K562 (cell line): ENCODE data around the gene TTC28.

Experiments
- CREM ChIP-seq: IDR thresholded peaks from 2 replicates; pipeline ENCODE4 v1.6.1; 2014; ENCODE audit warnings: antibody characterized with exemption, low read depth
- ILK ChIP-seq: fragments of 450-650 bp; IDR thresholded peaks from 2 replicates; pipeline ENCODE4 v1.6.1; 2016; ENCODE audit warnings: missing genetic modification characterization, low read depth, mild to moderate bottlenecking, missing compliant biosample characterization, moderate library complexity, borderline replicate concordance
- MAFK ChIP-seq: IDR thresholded peaks from 2 replicates; pipeline ENCODE4 v1.6.1; 2011; ENCODE audit warnings: low read length, improper control_type of control experiment
- TCF7L2 ChIP-seq: fragments of 150-350 bp; IDR thresholded peaks from 2 replicates; pipeline ENCODE4 v1.6.1; 2016; ENCODE audit warnings: low read depth, mild to moderate bottlenecking, low read length, moderate library complexity
- YY1 ChIP-seq, 3 experiments: IDR thresholded peaks; 2 replicates each; pipeline ENCODE4 v1.6.1; 2011; ENCODE audit warnings: low read length in 2 of 3, mild to moderate bottlenecking in 2 of 3, moderate library complexity in 2 of 3, borderline replicate concordance in 1 of 3, control low read depth in 1 of 3, low read depth in 1 of 3; ENCODE audit not compliant: insufficient read depth in 3 of 3, insufficient replicate concordance in 2 of 3, control insufficient read depth in 1 of 3, insufficient read length in 1 of 3; ENCODE audit errors: extremely low read depth in 1 of 3
- ZNF3 ChIP-seq: fragments of 250-450 bp; sonication (Bioruptor Pico); IDR thresholded peaks from 2 replicates; pipeline ENCODE4 v1.5.0; 2021; ENCODE audit warnings: mild to moderate bottlenecking, moderate library complexity
- TF ChIP-seq, protein P1 (sequence below), 2 experiments: fragments of 450-650 bp in 1 of 2; sonication (generic) in 1 of 2; formaldehyde crosslinking; conservative IDR thresholded peaks; 2 replicates each; pipeline versions ENCODE4 v1.4.0 to v1.8.1; 2020 to 2022; ENCODE audit warnings: mild to moderate bottlenecking in 1 of 2, missing genetic modification reagents in 1 of 2
- TF ChIP-seq, protein P2 (sequence below): sonication (generic); formaldehyde crosslinking; IDR thresholded peaks from 2 replicates; pipeline ENCODE4 v1.8.1; 2023; ENCODE audit warnings: missing genetic modification reagents, mild to moderate bottlenecking, borderline replicate concordance
- TF ChIP-seq, protein P3 (sequence below): IDR thresholded peaks from 2 replicates; pipeline ENCODE4 v1.6.1; 2016; ENCODE audit warnings: missing genetic modification characterization, missing compliant biosample characterization
- TF ChIP-seq, protein P4 (sequence below), 2 experiments: fragments of 200-800 bp in 1 of 2; sonication (Bioruptor generic) in 1 of 2; sonication (generic) in 1 of 2; formaldehyde crosslinking in 1 of 2; IDR thresholded peaks in 1 of 2; conservative IDR thresholded peaks in 1 of 2; 2 replicates each; pipeline versions ENCODE4 v1.5.0 to v1.6.1; 2016 to 2020; ENCODE audit warnings: missing compliant biosample characterization in 1 of 2, missing genetic modification characterization in 1 of 2, missing genetic modification reagents in 1 of 2
- TF ChIP-seq, protein P5 (sequence below): sonication (generic); formaldehyde crosslinking; IDR thresholded peaks from 2 replicates; pipeline ENCODE4 v1.8.0; 2023; ENCODE audit warnings: missing genetic modification reagents, mild to moderate bottlenecking, borderline replicate concordance

DNA sequence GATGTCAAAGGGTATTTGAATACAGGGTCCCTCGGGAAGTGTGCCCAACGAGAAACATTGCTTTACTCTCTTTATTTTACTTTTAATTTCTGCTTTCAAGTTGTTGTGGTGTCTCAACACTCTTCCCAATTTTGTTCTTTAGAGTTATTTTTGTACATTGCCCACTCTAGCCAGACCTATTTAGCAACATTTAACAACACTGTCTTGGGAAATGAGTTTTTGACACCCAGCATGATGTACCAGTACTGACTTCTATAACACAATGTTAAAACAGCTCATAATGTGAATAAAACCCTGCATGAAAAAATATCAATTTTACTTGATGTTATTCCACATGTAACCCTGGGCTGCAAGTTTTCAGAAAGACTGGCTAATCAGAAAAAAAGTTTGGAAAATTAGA, 410.4 kb downstream of the TTC28 start:
- TF ChIP-seq, protein P1, sequence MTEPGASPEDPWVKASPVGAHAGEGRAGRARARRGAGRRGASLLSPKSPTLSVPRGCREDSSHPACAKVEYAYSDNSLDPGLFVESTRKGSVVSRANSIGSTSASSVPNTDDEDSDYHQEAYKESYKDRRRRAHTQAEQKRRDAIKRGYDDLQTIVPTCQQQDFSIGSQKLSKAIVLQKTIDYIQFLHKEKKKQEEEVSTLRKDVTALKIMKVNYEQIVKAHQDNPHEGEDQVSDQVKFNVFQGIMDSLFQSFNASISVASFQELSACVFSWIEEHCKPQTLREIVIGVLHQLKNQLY (CRISPR knock-in tag; conservative IDR thresholded peaks at IDR 0.05), result no peak
- TF ChIP-seq, protein P2, sequence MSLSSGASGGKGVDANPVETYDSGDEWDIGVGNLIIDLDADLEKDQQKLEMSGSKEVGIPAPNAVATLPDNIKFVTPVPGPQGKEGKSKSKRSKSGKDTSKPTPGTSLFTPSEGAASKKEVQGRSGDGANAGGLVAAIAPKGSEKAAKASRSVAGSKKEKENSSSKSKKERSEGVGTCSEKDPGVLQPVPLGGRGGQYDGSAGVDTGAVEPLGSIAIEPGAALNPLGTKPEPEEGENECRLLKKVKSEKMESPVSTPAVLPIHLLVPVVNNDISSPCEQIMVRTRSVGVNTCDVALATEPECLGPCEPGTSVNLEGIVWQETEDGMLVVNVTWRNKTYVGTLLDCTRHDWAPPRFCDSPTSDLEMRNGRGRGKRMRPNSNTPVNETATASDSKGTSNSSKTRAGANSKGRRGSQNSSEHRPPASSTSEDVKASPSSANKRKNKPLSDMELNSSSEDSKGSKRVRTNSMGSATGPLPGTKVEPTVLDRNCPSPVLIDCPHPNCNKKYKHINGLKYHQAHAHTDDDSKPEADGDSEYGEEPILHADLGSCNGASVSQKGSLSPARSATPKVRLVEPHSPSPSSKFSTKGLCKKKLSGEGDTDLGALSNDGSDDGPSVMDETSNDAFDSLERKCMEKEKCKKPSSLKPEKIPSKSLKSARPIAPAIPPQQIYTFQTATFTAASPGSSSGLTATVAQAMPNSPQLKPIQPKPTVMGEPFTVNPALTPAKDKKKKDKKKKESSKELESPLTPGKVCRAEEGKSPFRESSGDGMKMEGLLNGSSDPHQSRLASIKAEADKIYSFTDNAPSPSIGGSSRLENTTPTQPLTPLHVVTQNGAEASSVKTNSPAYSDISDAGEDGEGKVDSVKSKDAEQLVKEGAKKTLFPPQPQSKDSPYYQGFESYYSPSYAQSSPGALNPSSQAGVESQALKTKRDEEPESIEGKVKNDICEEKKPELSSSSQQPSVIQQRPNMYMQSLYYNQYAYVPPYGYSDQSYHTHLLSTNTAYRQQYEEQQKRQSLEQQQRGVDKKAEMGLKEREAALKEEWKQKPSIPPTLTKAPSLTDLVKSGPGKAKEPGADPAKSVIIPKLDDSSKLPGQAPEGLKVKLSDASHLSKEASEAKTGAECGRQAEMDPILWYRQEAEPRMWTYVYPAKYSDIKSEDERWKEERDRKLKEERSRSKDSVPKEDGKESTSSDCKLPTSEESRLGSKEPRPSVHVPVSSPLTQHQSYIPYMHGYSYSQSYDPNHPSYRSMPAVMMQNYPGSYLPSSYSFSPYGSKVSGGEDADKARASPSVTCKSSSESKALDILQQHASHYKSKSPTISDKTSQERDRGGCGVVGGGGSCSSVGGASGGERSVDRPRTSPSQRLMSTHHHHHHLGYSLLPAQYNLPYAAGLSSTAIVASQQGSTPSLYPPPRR (CRISPR knock-in tag), result no peak
- TF ChIP-seq YY1 (IDR thresholded peaks at IDR 0.05; ENCODE audit: borderline replicate concordance in 1 of 3, control insufficient read depth in 1 of 3, extremely low read depth in 1 of 3, insufficient read depth in 3 of 3, insufficient read length in 1 of 3, insufficient replicate concordance in 2 of 3, low read depth in 1 of 3, low read length in 2 of 3) (no peak), MAFK (no peak), ILK (tag) (no peak), CREM (no peak), ZNF3 (CRISPR knock-in tag) (no peak), TCF7L2 (no peak)
- TF ChIP-seq, protein P3, sequence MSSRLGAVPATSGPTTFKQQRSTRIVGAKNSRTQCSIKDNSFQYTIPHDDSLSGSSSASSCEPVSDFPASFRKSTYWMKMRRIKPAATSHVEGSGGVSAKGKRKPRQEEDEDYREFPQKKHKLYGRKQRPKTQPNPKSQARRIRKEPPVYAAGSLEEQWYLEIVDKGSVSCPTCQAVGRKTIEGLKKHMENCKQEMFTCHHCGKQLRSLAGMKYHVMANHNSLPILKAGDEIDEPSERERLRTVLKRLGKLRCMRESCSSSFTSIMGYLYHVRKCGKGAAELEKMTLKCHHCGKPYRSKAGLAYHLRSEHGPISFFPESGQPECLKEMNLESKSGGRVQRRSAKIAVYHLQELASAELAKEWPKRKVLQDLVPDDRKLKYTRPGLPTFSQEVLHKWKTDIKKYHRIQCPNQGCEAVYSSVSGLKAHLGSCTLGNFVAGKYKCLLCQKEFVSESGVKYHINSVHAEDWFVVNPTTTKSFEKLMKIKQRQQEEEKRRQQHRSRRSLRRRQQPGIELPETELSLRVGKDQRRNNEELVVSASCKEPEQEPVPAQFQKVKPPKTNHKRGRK (tag), result no peak
- TF ChIP-seq, protein P4, sequence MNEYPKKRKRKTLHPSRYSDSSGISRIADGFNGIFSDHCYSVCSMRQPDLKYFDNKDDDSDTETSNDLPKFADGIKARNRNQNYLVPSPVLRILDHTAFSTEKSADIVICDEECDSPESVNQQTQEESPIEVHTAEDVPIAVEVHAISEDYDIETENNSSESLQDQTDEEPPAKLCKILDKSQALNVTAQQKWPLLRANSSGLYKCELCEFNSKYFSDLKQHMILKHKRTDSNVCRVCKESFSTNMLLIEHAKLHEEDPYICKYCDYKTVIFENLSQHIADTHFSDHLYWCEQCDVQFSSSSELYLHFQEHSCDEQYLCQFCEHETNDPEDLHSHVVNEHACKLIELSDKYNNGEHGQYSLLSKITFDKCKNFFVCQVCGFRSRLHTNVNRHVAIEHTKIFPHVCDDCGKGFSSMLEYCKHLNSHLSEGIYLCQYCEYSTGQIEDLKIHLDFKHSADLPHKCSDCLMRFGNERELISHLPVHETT (CRISPR knock-in tag; conservative IDR thresholded peaks at IDR 0.05 in 1 of 2, IDR thresholded peaks at IDR 0.05 in 1 of 2), result no peak
- TF ChIP-seq, protein P5, sequence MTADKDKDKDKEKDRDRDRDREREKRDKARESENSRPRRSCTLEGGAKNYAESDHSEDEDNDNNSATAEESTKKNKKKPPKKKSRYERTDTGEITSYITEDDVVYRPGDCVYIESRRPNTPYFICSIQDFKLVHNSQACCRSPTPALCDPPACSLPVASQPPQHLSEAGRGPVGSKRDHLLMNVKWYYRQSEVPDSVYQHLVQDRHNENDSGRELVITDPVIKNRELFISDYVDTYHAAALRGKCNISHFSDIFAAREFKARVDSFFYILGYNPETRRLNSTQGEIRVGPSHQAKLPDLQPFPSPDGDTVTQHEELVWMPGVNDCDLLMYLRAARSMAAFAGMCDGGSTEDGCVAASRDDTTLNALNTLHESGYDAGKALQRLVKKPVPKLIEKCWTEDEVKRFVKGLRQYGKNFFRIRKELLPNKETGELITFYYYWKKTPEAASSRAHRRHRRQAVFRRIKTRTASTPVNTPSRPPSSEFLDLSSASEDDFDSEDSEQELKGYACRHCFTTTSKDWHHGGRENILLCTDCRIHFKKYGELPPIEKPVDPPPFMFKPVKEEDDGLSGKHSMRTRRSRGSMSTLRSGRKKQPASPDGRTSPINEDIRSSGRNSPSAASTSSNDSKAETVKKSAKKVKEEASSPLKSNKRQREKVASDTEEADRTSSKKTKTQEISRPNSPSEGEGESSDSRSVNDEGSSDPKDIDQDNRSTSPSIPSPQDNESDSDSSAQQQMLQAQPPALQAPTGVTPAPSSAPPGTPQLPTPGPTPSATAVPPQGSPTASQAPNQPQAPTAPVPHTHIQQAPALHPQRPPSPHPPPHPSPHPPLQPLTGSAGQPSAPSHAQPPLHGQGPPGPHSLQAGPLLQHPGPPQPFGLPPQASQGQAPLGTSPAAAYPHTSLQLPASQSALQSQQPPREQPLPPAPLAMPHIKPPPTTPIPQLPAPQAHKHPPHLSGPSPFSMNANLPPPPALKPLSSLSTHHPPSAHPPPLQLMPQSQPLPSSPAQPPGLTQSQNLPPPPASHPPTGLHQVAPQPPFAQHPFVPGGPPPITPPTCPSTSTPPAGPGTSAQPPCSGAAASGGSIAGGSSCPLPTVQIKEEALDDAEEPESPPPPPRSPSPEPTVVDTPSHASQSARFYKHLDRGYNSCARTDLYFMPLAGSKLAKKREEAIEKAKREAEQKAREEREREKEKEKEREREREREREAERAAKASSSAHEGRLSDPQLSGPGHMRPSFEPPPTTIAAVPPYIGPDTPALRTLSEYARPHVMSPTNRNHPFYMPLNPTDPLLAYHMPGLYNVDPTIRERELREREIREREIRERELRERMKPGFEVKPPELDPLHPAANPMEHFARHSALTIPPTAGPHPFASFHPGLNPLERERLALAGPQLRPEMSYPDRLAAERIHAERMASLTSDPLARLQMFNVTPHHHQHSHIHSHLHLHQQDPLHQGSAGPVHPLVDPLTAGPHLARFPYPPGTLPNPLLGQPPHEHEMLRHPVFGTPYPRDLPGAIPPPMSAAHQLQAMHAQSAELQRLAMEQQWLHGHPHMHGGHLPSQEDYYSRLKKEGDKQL, result no peak
